ENCODE data around the gene FOCAD. TPM values are rescaled to one million over a fixed set of nuclear protein-coding genes. Genes with fewer than 3 reads are reported as not detected.
A peak's percentile ranks its signal among the peaks of the same experiment; 100 is the strongest.

FOCAD gene
- total RNA-seq, 4 donors from 2014 or later, result 24.0 to 64.5 (median 33.1) TPM

DNA sequence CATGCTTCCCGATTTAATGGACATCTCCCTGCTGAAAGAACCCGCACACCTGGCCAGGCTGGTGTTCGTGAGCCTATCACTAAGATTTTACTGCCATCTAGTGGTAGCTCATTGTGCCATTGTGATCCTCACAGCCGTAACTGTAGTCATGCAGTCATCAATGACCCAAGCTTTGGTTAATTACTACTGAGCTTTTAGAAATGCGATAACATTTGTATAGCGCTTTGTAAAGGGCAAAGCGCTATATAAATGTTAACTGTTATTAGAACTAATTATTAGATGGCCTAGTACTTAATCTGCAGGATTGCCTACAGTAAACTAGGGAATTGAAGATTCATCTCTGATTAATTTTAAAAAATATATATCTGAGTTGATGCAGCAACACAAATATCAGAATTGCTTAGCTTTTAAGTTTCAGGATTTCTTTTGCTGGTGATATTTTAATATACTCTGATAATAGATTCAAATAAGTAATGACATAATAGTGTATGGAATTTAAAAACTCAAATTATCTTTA is 257.2 kb downstream of the FOCAD start:
- WGBS, result 9% methylated on average over 7 of the region's 7 CpGs
- Histone ChIP-seq H3K36me3 (no peaks in the 10 kb centered on the region), H3K4me1 (peaks cover 6% of the 10 kb centered on the region), H3K27me3 (no peaks in the 10 kb centered on the region), H3K9me3 (no peaks in the 10 kb centered on the region), H3K4me3 (no peak overlapping the region), H3K27ac (no peak overlapping the region)
- TF ChIP-seq, protein P1, sequence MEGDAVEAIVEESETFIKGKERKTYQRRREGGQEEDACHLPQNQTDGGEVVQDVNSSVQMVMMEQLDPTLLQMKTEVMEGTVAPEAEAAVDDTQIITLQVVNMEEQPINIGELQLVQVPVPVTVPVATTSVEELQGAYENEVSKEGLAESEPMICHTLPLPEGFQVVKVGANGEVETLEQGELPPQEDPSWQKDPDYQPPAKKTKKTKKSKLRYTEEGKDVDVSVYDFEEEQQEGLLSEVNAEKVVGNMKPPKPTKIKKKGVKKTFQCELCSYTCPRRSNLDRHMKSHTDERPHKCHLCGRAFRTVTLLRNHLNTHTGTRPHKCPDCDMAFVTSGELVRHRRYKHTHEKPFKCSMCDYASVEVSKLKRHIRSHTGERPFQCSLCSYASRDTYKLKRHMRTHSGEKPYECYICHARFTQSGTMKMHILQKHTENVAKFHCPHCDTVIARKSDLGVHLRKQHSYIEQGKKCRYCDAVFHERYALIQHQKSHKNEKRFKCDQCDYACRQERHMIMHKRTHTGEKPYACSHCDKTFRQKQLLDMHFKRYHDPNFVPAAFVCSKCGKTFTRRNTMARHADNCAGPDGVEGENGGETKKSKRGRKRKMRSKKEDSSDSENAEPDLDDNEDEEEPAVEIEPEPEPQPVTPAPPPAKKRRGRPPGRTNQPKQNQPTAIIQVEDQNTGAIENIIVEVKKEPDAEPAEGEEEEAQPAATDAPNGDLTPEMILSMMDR (IDR thresholded peaks at IDR 0.05), result peak; percentile 63 to 64
- TF ChIP-seq EP300 (IDR thresholded peaks at IDR 0.05) (no peak), POLR2AphosphoS5 (IDR thresholded peaks at IDR 0.05) (no peak), POLR2A (IDR thresholded peaks at IDR 0.05) (no peak)
- DNase-seq (ENCODE audit: low spot score in 2 of 2), result no peak

DNA sequence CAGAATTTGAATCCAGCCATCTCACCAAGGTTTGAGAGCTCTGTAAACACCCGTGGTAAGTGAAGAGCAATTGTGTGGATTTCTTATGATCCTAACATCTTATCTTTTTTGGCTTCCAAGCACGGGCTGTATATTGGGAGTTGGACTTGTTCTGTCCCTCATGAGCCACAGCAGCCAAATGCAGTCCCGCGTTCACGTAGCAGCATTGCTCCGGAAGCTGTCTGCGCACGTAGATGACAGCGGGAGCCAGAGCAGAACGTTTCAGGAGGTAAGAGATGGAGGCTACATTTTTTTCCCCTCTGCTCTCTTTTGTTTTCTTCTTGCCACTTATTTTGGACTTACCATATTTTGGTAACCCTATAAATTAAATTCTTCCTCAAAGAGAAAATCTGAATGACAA is 260.4 kb downstream of the FOCAD start:
- peaks cover 6% of the 10 kb centered on the region for H3K4me1 ChIP-seq
- TF ChIP-seq EP300 (IDR thresholded peaks at IDR 0.05) (no peak), POLR2A (IDR thresholded peaks at IDR 0.05) (no peak), POLR2AphosphoS5 (IDR thresholded peaks at IDR 0.05) (no peak)
- TF ChIP-seq, protein P1 (IDR thresholded peaks at IDR 0.05), result no peak
- 85% methylated on average over 10 of the region's 10 CpGs for WGBS
- no peak overlapping the region for H3K4me3 ChIP-seq
- no peaks in the 10 kb centered on the region for H3K36me3 ChIP-seq
- no peak overlapping the region for H3K27ac ChIP-seq
- H3K27me3 ChIP-seq, result no peaks in the 10 kb centered on the region
- DNase-seq (ENCODE audit: low spot score in 2 of 2), result no peak
- H3K9me3 ChIP-seq, result no peaks in the 10 kb centered on the region

DNA sequence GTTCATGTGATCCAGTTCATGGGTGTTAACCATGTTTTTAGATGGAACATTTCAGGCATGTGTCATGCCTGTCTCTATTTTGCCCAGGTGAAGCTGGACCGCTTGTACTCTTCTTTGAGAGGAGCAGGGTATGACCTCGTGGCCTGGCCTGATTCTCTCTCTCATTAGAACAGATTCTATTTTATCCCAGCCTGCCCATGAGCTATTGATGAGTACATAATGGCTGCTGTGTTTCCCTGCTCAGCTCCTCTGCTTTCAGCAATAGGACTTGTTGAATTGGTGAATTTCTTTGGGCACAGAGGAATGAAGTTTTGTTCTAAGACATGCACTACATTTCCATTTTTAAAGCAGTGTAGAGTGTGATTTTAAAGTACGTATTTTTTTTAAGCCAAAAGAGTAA is 261.2 kb downstream of the FOCAD start:
- peaks cover 6% of the 10 kb centered on the region for H3K4me1 ChIP-seq
- 75% methylated on average over 3 of the region's 3 CpGs for WGBS
- no peak overlapping the region for H3K4me3 ChIP-seq
- no peaks in the 10 kb centered on the region for H3K9me3 ChIP-seq
- TF ChIP-seq EP300 (IDR thresholded peaks at IDR 0.05) (no peak), POLR2A (IDR thresholded peaks at IDR 0.05) (no peak)
- H3K27me3 ChIP-seq, result no peaks in the 10 kb centered on the region
- no peak overlapping the region for H3K27ac ChIP-seq
- DNase-seq (ENCODE audit: low spot score in 2 of 2), result no peak
- no peaks in the 10 kb centered on the region for H3K36me3 ChIP-seq

DNA sequence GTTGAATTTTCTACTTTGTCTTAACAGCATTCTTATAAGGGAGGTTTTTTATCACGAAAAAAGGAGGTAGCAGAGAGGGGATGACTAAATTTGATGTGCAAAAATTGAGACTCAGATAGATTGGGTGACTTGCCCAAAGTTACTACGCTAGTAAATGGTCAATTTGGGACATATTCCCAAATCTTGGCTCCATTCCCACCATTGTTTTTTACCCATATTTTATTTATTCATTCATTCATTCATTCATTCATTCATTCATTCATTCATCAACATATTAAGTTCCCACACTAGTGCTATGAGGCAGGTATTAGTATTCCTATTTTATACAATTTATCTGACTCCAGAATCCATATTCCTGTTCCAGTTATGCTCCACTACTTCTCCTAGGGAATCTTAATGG is 261.8 kb downstream of the FOCAD start:
- H3K27ac ChIP-seq, result no peak overlapping the region
- H3K4me3 ChIP-seq, result no peak overlapping the region
- H3K27me3 ChIP-seq, result no peaks in the 10 kb centered on the region
- H3K4me1 ChIP-seq, result peaks cover 2% of the 10 kb centered on the region
- WGBS, result 84% methylated on average over 2 of the region's 2 CpGs
- peaks cover 2% of the 10 kb centered on the region for H3K36me3 ChIP-seq
- H3K9me3 ChIP-seq, result no peaks in the 10 kb centered on the region
- TF ChIP-seq, protein P1 (IDR thresholded peaks at IDR 0.05), result no peak
- no peak for TF ChIP-seq POLR2A (IDR thresholded peaks at IDR 0.05)
- TF ChIP-seq EP300 (IDR thresholded peaks at IDR 0.05), result no peak
- TF ChIP-seq POLR2AphosphoS5 (IDR thresholded peaks at IDR 0.05), result no peak
- DNase-seq (ENCODE audit: low spot score in 2 of 2), result no peak

DNA sequence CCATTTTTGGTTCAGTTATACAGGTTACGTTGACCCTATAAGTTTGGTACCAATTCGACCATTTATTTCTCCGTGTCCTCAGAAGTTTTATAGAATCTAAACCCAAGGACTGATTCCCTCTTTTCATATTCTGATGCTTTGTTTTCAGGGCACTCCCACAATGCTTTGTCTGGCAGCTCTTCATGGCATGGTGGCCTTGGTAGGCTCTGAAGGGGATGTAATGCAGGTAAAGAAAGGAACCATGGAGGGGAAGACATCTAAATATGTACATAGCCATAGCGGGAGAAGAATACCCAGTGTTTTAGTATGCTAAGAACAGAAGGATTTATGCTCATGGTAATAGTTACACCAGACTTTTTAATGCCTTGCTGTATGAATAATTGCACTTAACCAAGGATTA is 264.6 kb downstream of the FOCAD start:
- TF ChIP-seq POLR2A (IDR thresholded peaks at IDR 0.05), result no peak
- no peak for TF ChIP-seq POLR2AphosphoS5 (IDR thresholded peaks at IDR 0.05)
- TF ChIP-seq EP300 (IDR thresholded peaks at IDR 0.05), result no peak
- TF ChIP-seq, protein P1 (IDR thresholded peaks at IDR 0.05), result no peak
- no peak for DNase-seq (ENCODE audit: low spot score in 2 of 2)
- peaks cover 20% of the 10 kb centered on the region for H3K36me3 ChIP-seq

DNA sequence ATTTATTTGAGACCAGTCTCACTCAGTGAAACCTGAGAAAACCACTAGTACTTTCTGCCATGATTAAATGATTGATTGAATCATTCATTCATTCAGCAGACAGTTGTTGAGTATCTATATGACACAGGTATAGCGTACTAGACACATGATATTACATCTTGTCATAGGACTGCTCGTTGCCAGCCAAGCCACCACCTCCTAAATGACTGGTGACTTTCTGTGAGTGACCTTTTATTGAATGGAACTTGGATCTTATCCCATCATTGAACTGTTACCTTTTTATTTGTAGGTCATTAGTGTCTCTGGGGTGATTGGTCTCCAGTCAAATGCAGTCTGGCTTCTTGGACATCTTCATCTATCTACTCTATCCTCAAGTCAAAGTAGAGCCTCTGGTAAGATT is 266.6 kb downstream of the FOCAD start:
- Histone ChIP-seq H3K36me3 (peaks cover 20% of the 10 kb centered on the region), H3K27ac (no peak overlapping the region), H3K9me3 (no peaks in the 10 kb centered on the region), H3K4me3 (no peak overlapping the region), H3K27me3 (no peaks in the 10 kb centered on the region), H3K4me1 (no peaks in the 10 kb centered on the region)
- WGBS, result 90% methylated on average over 2 of the region's 2 CpGs
- DNase-seq (ENCODE audit: low spot score in 2 of 2), result no peak
- TF ChIP-seq, protein P1 (IDR thresholded peaks at IDR 0.05), result no peak
- TF ChIP-seq EP300 (IDR thresholded peaks at IDR 0.05) (no peak), POLR2A (IDR thresholded peaks at IDR 0.05) (no peak), POLR2AphosphoS5 (IDR thresholded peaks at IDR 0.05) (no peak)

More for the DNA sequence above, 264.6 kb downstream of the FOCAD start:
- Histone ChIP-seq H3K4me3 (no peak overlapping the region), H3K27ac (no peak overlapping the region), H3K27me3 (no peaks in the 10 kb centered on the region), H3K9me3 (no peaks in the 10 kb centered on the region), H3K4me1 (no peaks in the 10 kb centered on the region)
- WGBS, result 90% methylated on average over 4 of the region's 4 CpGs
